ENCODE data around the gene TMEM258.

The TMEM258 gene

GRCh38 chr11:61771985-61772455 is 20.4 kb downstream of the TMEM258 start:
- peak overlapping the region in 9 of 11 experiments; percentile 17 to 89 (median 67); a peak in 16 of 22 replicates for H3K4me2 ChIP-seq
- no peaks in the 10 kb centered on the region for H3K27me3 ChIP-seq
- H3K9ac ChIP-seq, result peak overlapping the region in 2 of 11 experiments; percentile 24 to 28; a peak in 2 of 22 replicates
- peak overlapping the region in 8 of 11 experiments; percentile 29 to 81 (median 49); a peak in 15 of 22 replicates for H3K27ac ChIP-seq
- H3K36me3 ChIP-seq, result no peaks in the 10 kb centered on the region
- no peak overlapping the region for H3K4me3 ChIP-seq
- H4K20me1 ChIP-seq, result peaks cover 0 to 8% (median 0%) of the 10 kb centered on the region in 11 experiments; a peak in 1 of 22 replicates
- TF ChIP-seq Cebpa-rat (IDR thresholded peaks at IDR 0.05), result no peak
- H3K4me1 ChIP-seq, result peaks cover 26 to 56% (median 38%) of the 10 kb centered on the region in 10 experiments
- no peaks in the 10 kb centered on the region for H3K9me3 ChIP-seq (replicated peaks in 1 of 11)

- H3K4me3 ChIP-seq, result no peak overlapping the region
- H4K20me1 ChIP-seq, result 0 out of 22 replicates have a peak, but pooled peaks cover 0 to 1% (median 0%) of the 10 kb centered on the region in 11 experiments
- H3K36me3 ChIP-seq, result no peaks in the 10 kb centered on the region
- peaks cover 22 to 55% (median 36%) of the 10 kb centered on the region in 10 experiments for H3K4me1 ChIP-seq
- H3K4me2 ChIP-seq, result peak overlapping the region in 5 of 11 experiments; percentile 48 to 89 (median 84); a peak in 10 of 22 replicates
- no peak for TF ChIP-seq Cebpa-rat (IDR thresholded peaks at IDR 0.05)
- H3K9me3 ChIP-seq (replicated peaks in 1 of 11), result no peaks in the 10 kb centered on the region
- peak overlapping the region in 2 of 11 experiments; percentile 9 to 20; a peak in 2 of 22 replicates for H3K9ac ChIP-seq
- H3K27me3 ChIP-seq, result no peaks in the 10 kb centered on the region
- H3K27ac ChIP-seq, result peak overlapping the region in 3 of 11 experiments; percentile 11 to 62 (median 61); a peak in 3 of 22 replicates
Observed at GRCh38 chr11:61771195-61771894, 21.1 kb downstream of the TMEM258 start.

GRCh38 chr11:61769946-61770683 is 22.3 kb downstream of the TMEM258 start:
- no peak for TF ChIP-seq Cebpa-rat (IDR thresholded peaks at IDR 0.05)
- Histone ChIP-seq H3K4me2 (no peak overlapping the region), H3K4me1 (peaks cover 20 to 51% (median 31%) of the 10 kb centered on the region in 10 experiments), H4K20me1 (no peaks in the 10 kb centered on the region), H3K9ac (no peak overlapping the region), H3K36me3 (no peaks in the 10 kb centered on the region), H3K27ac (no peak overlapping the region), H3K9me3 (replicated peaks in 1 of 11) (no peaks in the 10 kb centered on the region), H3K27me3 (no peaks in the 10 kb centered on the region), H3K4me3 (no peak overlapping the region)

GRCh38 chr11:61769169-61769920 is 23.1 kb downstream of the TMEM258 start:
- Histone ChIP-seq H3K4me3 (no peak overlapping the region), H3K27me3 (no peaks in the 10 kb centered on the region), H3K4me2 (peak overlapping the region in 9 of 11 experiments; percentile 18 to 73 (median 58); a peak in 15 of 22 replicates), H3K9ac (peak overlapping the region in 5 of 11 experiments; percentile 2 to 38 (median 27); a peak in 4 of 22 replicates), H3K36me3 (no peaks in the 10 kb centered on the region), H3K27ac (peak overlapping the region in 2 of 11 experiments; percentile 8 to 28; a peak in 1 of 22 replicates), H3K4me1 (peaks cover 20 to 51% (median 30%) of the 10 kb centered on the region in 10 experiments), H4K20me1 (no peaks in the 10 kb centered on the region), H3K9me3 (replicated peaks in 1 of 11) (no peaks in the 10 kb centered on the region)
- TF ChIP-seq Cebpa-rat (IDR thresholded peaks at IDR 0.05), result no peak

- TF ChIP-seq Cebpa-rat (IDR thresholded peaks at IDR 0.05), result no peak
- Histone ChIP-seq H3K27ac (peak overlapping the region in 2 of 11 experiments; percentile 8 to 28; a peak in 2 of 22 replicates), H3K4me1 (peaks cover 20 to 50% (median 28%) of the 10 kb centered on the region in 10 experiments), H3K4me3 (no peak overlapping the region), H3K9me3 (replicated peaks in 1 of 11) (no peaks in the 10 kb centered on the region), H3K36me3 (no peaks in the 10 kb centered on the region), H4K20me1 (no peaks in the 10 kb centered on the region), H3K9ac (peak overlapping the region in 5 of 11 experiments; percentile 2 to 38 (median 27); a peak in 4 of 22 replicates), H3K4me2 (peak overlapping the region in 9 of 11 experiments; percentile 18 to 73 (median 58); a peak in 15 of 22 replicates), H3K27me3 (no peaks in the 10 kb centered on the region)
Observed at GRCh38 chr11:61768376-61769076, 23.9 kb downstream of the TMEM258 start.

- TF ChIP-seq Cebpa-rat (IDR thresholded peaks at IDR 0.05), result no peak
- Histone ChIP-seq H3K4me1 (peaks cover 9 to 29% (median 19%) of the 10 kb centered on the region in 10 experiments), H3K4me2 (peak overlapping the region in 2 of 11 experiments; percentile 6 to 33; a peak in 2 of 22 replicates), H3K36me3 (no peaks in the 10 kb centered on the region), H3K27ac (no peak overlapping the region), H3K4me3 (no peak overlapping the region), H3K27me3 (no peaks in the 10 kb centered on the region), H4K20me1 (no peaks in the 10 kb centered on the region), H3K9me3 (replicated peaks in 1 of 11) (no peaks in the 10 kb centered on the region), H3K9ac (no peak overlapping the region)
Observed at GRCh38 chr11:61766353-61766841, 26.0 kb downstream of the TMEM258 start.

GRCh38 chr11:61765550-61766253 is 26.7 kb downstream of the TMEM258 start:
- peaks cover 5 to 22% (median 14%) of the 10 kb centered on the region in 10 experiments; a peak in 19 of 20 replicates for H3K4me1 ChIP-seq
- H4K20me1 ChIP-seq, result no peaks in the 10 kb centered on the region
- H3K27ac ChIP-seq, result no peak overlapping the region
- no peaks in the 10 kb centered on the region for H3K27me3 ChIP-seq
- no peak overlapping the region for H3K9ac ChIP-seq
- H3K4me2 ChIP-seq, result no peak overlapping the region
- no peak overlapping the region for H3K4me3 ChIP-seq
- H3K36me3 ChIP-seq, result no peaks in the 10 kb centered on the region
- no peaks in the 10 kb centered on the region for H3K9me3 ChIP-seq (replicated peaks in 1 of 11)
- no peak for TF ChIP-seq Cebpa-rat (IDR thresholded peaks at IDR 0.05)

All from BLaER1 treated with 17β-estradiol and CSF1 and Interleukin-3, amounts not matched to agents 10 nM and 100 nM (cell line).